ENCODE measurements around the gene WDR87. TPM values are rescaled to one million over a fixed set of nuclear protein-coding genes. Genes with fewer than 3 reads are reported as not detected.

Gene WDR87
- polyA plus RNA-seq, 2 of the 4 experiments (the other 2 are of a cell fraction): not detected

DNA sequence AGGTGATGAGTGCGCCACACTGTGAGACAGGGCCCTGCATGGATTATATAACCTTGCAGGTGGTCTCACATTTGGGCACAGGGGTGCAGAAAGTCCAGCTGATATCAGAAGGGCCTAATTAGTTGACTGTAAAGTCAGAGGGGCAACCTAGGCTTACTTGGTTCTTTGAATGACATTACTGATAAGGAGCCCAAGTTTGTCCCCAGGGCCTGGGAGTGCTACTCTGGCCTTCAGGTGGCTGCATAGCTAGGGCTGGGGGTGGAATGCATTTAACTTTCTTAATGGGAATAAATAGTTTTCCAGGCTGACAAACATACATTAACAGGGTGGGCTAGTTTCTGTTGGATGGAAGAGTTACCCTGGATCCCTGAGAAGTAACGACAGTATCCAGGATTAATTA is 3.3 kb downstream of the WDR87 start:
- no peak overlapping the region for H3K4me2 ChIP-seq
- DNase-seq (ENCODE audit: low read depth in 1 of 2, low spot score in 1 of 2) (no peak), FAIRE-seq (no peak), ATAC-seq (no peak)
- H3K4me3 ChIP-seq: no peak overlapping the region
- H3K27ac ChIP-seq: peak overlapping the region; percentile 1 to 17; a peak in 2 of 6 replicates
- POLR2A ChIA-PET: interaction anchor here (1.0 to 2.0 kb wide), 4 partner anchors 29 to 353 kb away, joined by 3 to 8 read pairs (median 4); partner anchors contain the start of gene PPP1R14A
- CTCF ChIA-PET: interaction anchor here (0.5 to 16.1 kb wide), 106 partner anchors 8 to 601 kb away, joined by 3 to 408 read pairs (median 8); partner anchors contain the start of genes C19orf33, CATSPERG, GGN and PPP1R14A
- no peak for TF ChIP-seq NFE2L2 (conservative IDR thresholded peaks at IDR 0.05; ENCODE audit: low read length)
- TF ChIP-seq, protein P1, sequence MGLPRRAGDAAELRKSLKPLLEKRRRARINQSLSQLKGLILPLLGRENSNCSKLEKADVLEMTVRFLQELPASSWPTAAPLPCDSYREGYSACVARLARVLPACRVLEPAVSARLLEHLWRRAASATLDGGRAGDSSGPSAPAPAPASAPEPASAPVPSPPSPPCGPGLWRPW (IDR thresholded peaks at IDR 0.05): no peak
- no peak for TF ChIP-seq CEBPB (IDR thresholded peaks at IDR 0.05)
- TF ChIP-seq KDM1A (IDR thresholded peaks at IDR 0.05; ENCODE audit: low read depth): no peak
- TF ChIP-seq HOXB13 (CRISPR knock-in tag; IDR thresholded peaks at IDR 0.05; ENCODE audit: low read depth): no peak
- no peak for TF ChIP-seq ZC3H11A (IDR thresholded peaks at IDR 0.05)
- TF ChIP-seq PHF8 (IDR thresholded peaks at IDR 0.05; ENCODE audit: borderline replicate concordance, low read depth): no peak
- no peak for TF ChIP-seq RAD21 (conservative IDR thresholded peaks at IDR 0.05 in 1 of 2, IDR thresholded peaks at IDR 0.05 in 1 of 2)
- no peak for TF ChIP-seq MAX (IDR thresholded peaks at IDR 0.05)
- TF ChIP-seq HOXB5 (CRISPR knock-in tag; IDR thresholded peaks at IDR 0.05): no peak
- no peak for TF ChIP-seq HEYL (CRISPR knock-in tag; IDR thresholded peaks at IDR 0.05)
- TF ChIP-seq FOSL2 (IDR thresholded peaks at IDR 0.05): no peak
- no peak for TF ChIP-seq FOSL2 (CRISPR knock-in tag; IDR thresholded peaks at IDR 0.05)
- no peak for TF ChIP-seq HOXA7 (CRISPR knock-in tag; IDR thresholded peaks at IDR 0.05)
- TF ChIP-seq SREBF2 (IDR thresholded peaks at IDR 0.05): no peak
- 72% methylated on average over 2 of the region's 2 CpGs for WGBS (ENCODE audit: missing lambda C conversion rate)
- H3K9me3 ChIP-seq: no peaks in the 10 kb centered on the region
- H3K4me1 ChIP-seq: peaks cover 10% of the 10 kb centered on the region

- 0 out of 2 replicates have a peak, but pooled peaks have one; percentile 6 for TF ChIP-seq NFE2L2 (conservative IDR thresholded peaks at IDR 0.05; ENCODE audit: low read length)
- TF ChIP-seq FOSB (CRISPR knock-in tag; IDR thresholded peaks at IDR 0.05): no peak
- TF ChIP-seq, protein P2, sequence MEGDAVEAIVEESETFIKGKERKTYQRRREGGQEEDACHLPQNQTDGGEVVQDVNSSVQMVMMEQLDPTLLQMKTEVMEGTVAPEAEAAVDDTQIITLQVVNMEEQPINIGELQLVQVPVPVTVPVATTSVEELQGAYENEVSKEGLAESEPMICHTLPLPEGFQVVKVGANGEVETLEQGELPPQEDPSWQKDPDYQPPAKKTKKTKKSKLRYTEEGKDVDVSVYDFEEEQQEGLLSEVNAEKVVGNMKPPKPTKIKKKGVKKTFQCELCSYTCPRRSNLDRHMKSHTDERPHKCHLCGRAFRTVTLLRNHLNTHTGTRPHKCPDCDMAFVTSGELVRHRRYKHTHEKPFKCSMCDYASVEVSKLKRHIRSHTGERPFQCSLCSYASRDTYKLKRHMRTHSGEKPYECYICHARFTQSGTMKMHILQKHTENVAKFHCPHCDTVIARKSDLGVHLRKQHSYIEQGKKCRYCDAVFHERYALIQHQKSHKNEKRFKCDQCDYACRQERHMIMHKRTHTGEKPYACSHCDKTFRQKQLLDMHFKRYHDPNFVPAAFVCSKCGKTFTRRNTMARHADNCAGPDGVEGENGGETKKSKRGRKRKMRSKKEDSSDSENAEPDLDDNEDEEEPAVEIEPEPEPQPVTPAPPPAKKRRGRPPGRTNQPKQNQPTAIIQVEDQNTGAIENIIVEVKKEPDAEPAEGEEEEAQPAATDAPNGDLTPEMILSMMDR (IDR thresholded peaks at IDR 0.05): peak; percentile 100
- TF ChIP-seq RCOR1 (IDR thresholded peaks at IDR 0.05; ENCODE audit: low read depth, low read length): no peak
- TF ChIP-seq MAX (IDR thresholded peaks at IDR 0.05): peak; percentile 45; the same call in 1 of the 2 replicates
- peak; percentile 100 for TF ChIP-seq RAD21 (conservative IDR thresholded peaks at IDR 0.05 in 1 of 2, IDR thresholded peaks at IDR 0.05 in 1 of 2)
- TF ChIP-seq SMC3 (IDR thresholded peaks at IDR 0.05): peak; percentile 96
- no peaks in the 10 kb centered on the region for H3K9me3 ChIP-seq
- H3K4me3 ChIP-seq: no peak overlapping the region
- 1% methylated on average over 4 of the region's 4 CpGs for WGBS (ENCODE audit: missing lambda C conversion rate)
- DNase-seq (ENCODE audit: low read depth in 1 of 2, low spot score in 1 of 2) (peak; percentile 92 to 98), FAIRE-seq (peak; percentile 99), ATAC-seq (peak; percentile 52 to 56)
- CTCF ChIA-PET: interaction anchor here (0.5 to 16.1 kb wide), 130 partner anchors 8 to 672 kb away, joined by 3 to 408 read pairs (median 7); partner anchors contain the start of genes C19orf33, CATSPERG, GGN and KCNK6
- H3K4me1 ChIP-seq: peaks cover 7% of the 10 kb centered on the region
- H3K27ac ChIP-seq: peak overlapping the region in 1 of 2 experiments; percentile 17; a peak in 2 of 6 replicates
- no peak overlapping the region for H3K4me2 ChIP-seq
- POLR2A ChIA-PET: interaction anchor here (0.8 to 2.0 kb wide), 5 partner anchors 29 to 433 kb away, joined by 3 to 8 read pairs (median 3); partner anchors contain the start of genes CATSPERG and PPP1R14A
Observed at GRCh38 chr19:37902668-37903067, 3.7 kb downstream of the WDR87 start.

DNA sequence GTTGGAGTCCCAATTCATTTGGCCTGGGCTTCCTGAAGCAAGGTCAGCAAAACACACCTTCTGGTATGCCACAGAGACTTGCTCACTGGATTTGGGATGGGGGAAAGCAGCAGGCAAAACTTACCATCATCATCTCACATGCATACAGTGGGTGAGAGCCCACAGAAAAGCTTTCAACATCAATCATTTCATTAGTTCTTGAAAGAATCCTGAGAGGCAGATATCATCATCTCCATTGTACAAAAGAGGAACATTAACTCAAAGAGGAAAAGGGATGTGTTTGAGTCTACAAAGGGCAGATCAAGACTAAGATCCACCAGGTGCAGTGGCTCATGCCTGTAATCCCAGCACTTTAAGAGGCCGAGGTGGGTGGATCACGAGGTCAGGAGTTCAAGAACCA is 6.4 kb downstream of the WDR87 start:
- CTCF ChIA-PET: interaction anchor here (0.6 to 16.1 kb wide), 37 partner anchors 8 to 578 kb away, joined by 3 to 408 read pairs (median 10); partner anchors contain the start of genes CATSPERG, PPP1R14A and SIPA1L3
- no peak overlapping the region for H3K4me2 ChIP-seq

More for the DNA sequence above, 6.4 kb downstream of the WDR87 start:
- H3K27ac ChIP-seq: no peak overlapping the region
- no peaks in the 10 kb centered on the region for H3K9me3 ChIP-seq
- POLR2A ChIA-PET: no interaction called here
- FAIRE-seq: peak; percentile 65
- 36% methylated on average over 2 of the region's 2 CpGs for WGBS (ENCODE audit: missing lambda C conversion rate)
- no peak for ATAC-seq
- H3K4me1 ChIP-seq: no peaks in the 10 kb centered on the region
- no peak overlapping the region for H3K4me3 ChIP-seq
- TF ChIP-seq SREBF2 (IDR thresholded peaks at IDR 0.05) (no peak), MAFK (IDR thresholded peaks at IDR 0.05; ENCODE audit: partially characterized antibody) (peak; percentile 58)
- no peak for DNase-seq (ENCODE audit: low read depth in 1 of 2, low spot score in 1 of 2)
